Measurements from ENCODE around the gene GABRG3. TPM values are rescaled to one million over a fixed set of nuclear protein-coding genes. Genes with fewer than 3 reads are reported as not detected.

Gene GABRG3
- total RNA-seq: under 0.01 TPM

GRCh38 chr15:26970712-26971210, at the start of gene GABRG3:
Gene GABRG3, plus strand, starts transcription at chr15:26971181.
- no peaks in the 10 kb centered on the region for H3K9me3 ChIP-seq (ENCODE audit: low read depth, low read length)
- H3K27me3 ChIP-seq (ENCODE audit: insufficient read depth, low read length): peaks cover 5% of the 10 kb centered on the region
- H3K4me3 ChIP-seq (ENCODE audit: low read length): no peak within 1 kb of the TSS
- no peaks in the 10 kb centered on the region for H3K4me1 ChIP-seq (ENCODE audit: insufficient read depth, low read length)

- Histone ChIP-seq H3K4me1 (ENCODE audit: insufficient read depth, low read length) (no peaks in the 10 kb centered on the region), H3K9me3 (ENCODE audit: low read depth, low read length) (peaks cover 5% of the 10 kb centered on the region), H3K27me3 (ENCODE audit: insufficient read depth, low read length) (no peaks in the 10 kb centered on the region), H3K4me3 (ENCODE audit: low read length) (no peak overlapping the region)
Measured at GRCh38 chr15:26921433-26921832, 49.5 kb upstream of the GABRG3 start.

GRCh38 chr15:26926081-26926480, 44.9 kb upstream of the GABRG3 start:
- Histone ChIP-seq H3K9me3 (ENCODE audit: low read depth, low read length) (no peaks in the 10 kb centered on the region), H3K4me1 (ENCODE audit: insufficient read depth, low read length) (no peaks in the 10 kb centered on the region), H3K4me3 (ENCODE audit: low read length) (no peak overlapping the region), H3K27me3 (ENCODE audit: insufficient read depth, low read length) (no peaks in the 10 kb centered on the region)

GRCh38 chr15:26928051-26928450, 42.9 kb upstream of the GABRG3 start:
- Histone ChIP-seq H3K9me3 (ENCODE audit: low read depth, low read length) (no peaks in the 10 kb centered on the region), H3K4me1 (ENCODE audit: insufficient read depth, low read length) (no peaks in the 10 kb centered on the region), H3K4me3 (ENCODE audit: low read length) (no peak overlapping the region), H3K27me3 (ENCODE audit: insufficient read depth, low read length) (no peaks in the 10 kb centered on the region)

- H3K27me3 ChIP-seq (ENCODE audit: insufficient read depth, low read length): no peaks in the 10 kb centered on the region
- no peaks in the 10 kb centered on the region for H3K9me3 ChIP-seq (ENCODE audit: low read depth, low read length)
- no peak overlapping the region for H3K4me3 ChIP-seq (ENCODE audit: low read length)
- H3K4me1 ChIP-seq (ENCODE audit: insufficient read depth, low read length): no peaks in the 10 kb centered on the region
Measured at GRCh38 chr15:26929588-26929987, 41.4 kb upstream of the GABRG3 start.

GRCh38 chr15:26934848-26935247, 36.1 kb upstream of the GABRG3 start:
- no peaks in the 10 kb centered on the region for H3K9me3 ChIP-seq (ENCODE audit: low read depth, low read length)
- H3K27me3 ChIP-seq (ENCODE audit: insufficient read depth, low read length): no peaks in the 10 kb centered on the region
- no peaks in the 10 kb centered on the region for H3K4me1 ChIP-seq (ENCODE audit: insufficient read depth, low read length)
- no peak overlapping the region for H3K4me3 ChIP-seq (ENCODE audit: low read length)

- no peaks in the 10 kb centered on the region for H3K4me1 ChIP-seq (ENCODE audit: insufficient read depth, low read length)
- no peak overlapping the region for H3K4me3 ChIP-seq (ENCODE audit: low read length)
- no peaks in the 10 kb centered on the region for H3K9me3 ChIP-seq (ENCODE audit: low read depth, low read length)
Measured at GRCh38 chr15:26935322-26935721, 35.7 kb upstream of the GABRG3 start.

GRCh38 chr15:26936502-26936901, 34.5 kb upstream of the GABRG3 start:
- H3K9me3 ChIP-seq (ENCODE audit: low read depth, low read length): no peaks in the 10 kb centered on the region
- no peaks in the 10 kb centered on the region for H3K4me1 ChIP-seq (ENCODE audit: insufficient read depth, low read length)
- no peaks in the 10 kb centered on the region for H3K27me3 ChIP-seq (ENCODE audit: insufficient read depth, low read length)
- H3K4me3 ChIP-seq (ENCODE audit: low read length): no peak overlapping the region

More at GRCh38 chr15:26935322-26935721, 35.7 kb upstream of the GABRG3 start:
- H3K27me3 ChIP-seq (ENCODE audit: insufficient read depth, low read length): no peaks in the 10 kb centered on the region

GRCh38 chr15:26937134-26937533, 33.8 kb upstream of the GABRG3 start:
- no peaks in the 10 kb centered on the region for H3K9me3 ChIP-seq (ENCODE audit: low read depth, low read length)
- no peak overlapping the region for H3K4me3 ChIP-seq (ENCODE audit: low read length)
- H3K4me1 ChIP-seq (ENCODE audit: insufficient read depth, low read length): no peaks in the 10 kb centered on the region
- no peaks in the 10 kb centered on the region for H3K27me3 ChIP-seq (ENCODE audit: insufficient read depth, low read length)

GRCh38 chr15:26939398-26939797, 31.6 kb upstream of the GABRG3 start:
- H3K27me3 ChIP-seq (ENCODE audit: insufficient read depth, low read length): no peaks in the 10 kb centered on the region
- no peaks in the 10 kb centered on the region for H3K4me1 ChIP-seq (ENCODE audit: insufficient read depth, low read length)
- no peaks in the 10 kb centered on the region for H3K9me3 ChIP-seq (ENCODE audit: low read depth, low read length)
- no peak overlapping the region for H3K4me3 ChIP-seq (ENCODE audit: low read length)

GRCh38 chr15:26941489-26941888, 29.5 kb upstream of the GABRG3 start:
- no peaks in the 10 kb centered on the region for H3K4me1 ChIP-seq (ENCODE audit: insufficient read depth, low read length)
- no peak overlapping the region for H3K4me3 ChIP-seq (ENCODE audit: low read length)
- no peaks in the 10 kb centered on the region for H3K27me3 ChIP-seq (ENCODE audit: insufficient read depth, low read length)
- H3K9me3 ChIP-seq (ENCODE audit: low read depth, low read length): no peaks in the 10 kb centered on the region

GRCh38 chr15:26943866-26944265, 27.1 kb upstream of the GABRG3 start:
- H3K9me3 ChIP-seq (ENCODE audit: low read depth, low read length): no peaks in the 10 kb centered on the region
- no peaks in the 10 kb centered on the region for H3K27me3 ChIP-seq (ENCODE audit: insufficient read depth, low read length)
- no peak overlapping the region for H3K4me3 ChIP-seq (ENCODE audit: low read length)
- no peaks in the 10 kb centered on the region for H3K4me1 ChIP-seq (ENCODE audit: insufficient read depth, low read length)

- Histone ChIP-seq H3K27me3 (ENCODE audit: insufficient read depth, low read length) (no peaks in the 10 kb centered on the region), H3K4me3 (ENCODE audit: low read length) (no peak overlapping the region), H3K4me1 (ENCODE audit: insufficient read depth, low read length) (no peaks in the 10 kb centered on the region), H3K9me3 (ENCODE audit: low read depth, low read length) (no peaks in the 10 kb centered on the region)
Measured at GRCh38 chr15:26945046-26945445, 25.9 kb upstream of the GABRG3 start.

GRCh38 chr15:26950001-26950400, 21.0 kb upstream of the GABRG3 start:
- Histone ChIP-seq H3K4me3 (ENCODE audit: low read length) (no peak overlapping the region), H3K9me3 (ENCODE audit: low read depth, low read length) (peaks cover 9% of the 10 kb centered on the region), H3K4me1 (ENCODE audit: insufficient read depth, low read length) (no peaks in the 10 kb centered on the region), H3K27me3 (ENCODE audit: insufficient read depth, low read length) (no peaks in the 10 kb centered on the region)

GRCh38 chr15:26954403-26954802, 16.6 kb upstream of the GABRG3 start:
- H3K4me3 ChIP-seq (ENCODE audit: low read length): no peak overlapping the region
- no peaks in the 10 kb centered on the region for H3K4me1 ChIP-seq (ENCODE audit: insufficient read depth, low read length)
- peaks cover 9% of the 10 kb centered on the region for H3K9me3 ChIP-seq (ENCODE audit: low read depth, low read length)
- no peaks in the 10 kb centered on the region for H3K27me3 ChIP-seq (ENCODE audit: insufficient read depth, low read length)

GRCh38 chr15:26967719-26968269, 3.2 kb upstream of the GABRG3 start:
- Histone ChIP-seq H3K4me3 (ENCODE audit: low read length) (no peak overlapping the region), H3K4me1 (ENCODE audit: insufficient read depth, low read length) (no peaks in the 10 kb centered on the region), H3K9me3 (ENCODE audit: low read depth, low read length) (no peaks in the 10 kb centered on the region), H3K27me3 (ENCODE audit: insufficient read depth, low read length) (peaks cover 5% of the 10 kb centered on the region)
